Progenitor cell of endocrine pancreas (in vitro differentiated cells): ENCODE data around the gene NOBOX. TPM values are rescaled to one million over a fixed set of nuclear protein-coding genes. Genes with fewer than 3 reads are reported as not detected.
"Not testable (repeated sequence)": the region's sequence is repeated elsewhere in the genome, so short reads cannot be mapped to it uniquely, and the experiment has no call there.

Experiments used
- DNase-seq: peaks from one replicate; pipeline ENCODE4 v3.0.0; 2021; ENCODE audit warnings: low spot score; ENCODE audit not compliant: unreplicated experiment
- H3K27ac Mint-ChIP-seq: 2 replicates; pipeline ENCODE4 v1.8.0; 2021; ENCODE audit warnings: mild to moderate bottlenecking, moderate library complexity, mixed read lengths
- H3K27me3 Mint-ChIP-seq: 2 replicates; pipeline ENCODE4 v1.8.0; 2021; ENCODE audit warnings: mixed read lengths
- H3K36me3 Mint-ChIP-seq: 2 replicates; pipeline ENCODE4 v1.8.0; 2022; ENCODE audit warnings: mixed read lengths; ENCODE audit not compliant: insufficient read depth
- H3K4me1 Mint-ChIP-seq: 2 replicates; pipeline ENCODE4 v1.8.0; 2021; ENCODE audit warnings: low read depth, mixed read lengths
- H3K4me3 Mint-ChIP-seq: 2 replicates; pipeline ENCODE4 v1.8.0; 2021; ENCODE audit warnings: low read depth, mild to moderate bottlenecking, moderate library complexity, mixed read lengths
- H3K9me3 Mint-ChIP-seq: 2 replicates; pipeline ENCODE4 v1.8.0; 2021; ENCODE audit warnings: low read depth, mixed read lengths
- CTCF ChIP-seq: fragments of 200-600 bp; sonication (generic); IDR thresholded peaks from one replicate; pipeline ENCODE4 v1.5.0; 2021; ENCODE audit warnings: antibody characterized with exemption, mild to moderate bottlenecking; ENCODE audit not compliant: unreplicated experiment
- total RNA-seq: library from RNA; stranded (reverse); gene quantifications from 2 replicates; pipeline ENCODE4 v1.2.1, GENCODE V29; 2021

The NOBOX gene
- total RNA-seq, 1 donor from 2014 or later: not detected

GRCh38 chr7:144437370-144438191 lies 34.1 kb upstream of the NOBOX start:
- TF ChIP-seq CTCF: peak; percentile 78
- peaks cover 9% of the 10 kb centered on the region for H3K4me1 Mint-ChIP-seq
- no peaks in the 10 kb centered on the region for H3K9me3 Mint-ChIP-seq
- DNase-seq: peak; percentile 39
- H3K36me3 Mint-ChIP-seq: no peaks in the 10 kb centered on the region
- no peak overlapping the region for H3K4me3 Mint-ChIP-seq
- no peaks in the 10 kb centered on the region for H3K27me3 Mint-ChIP-seq
- no peak overlapping the region for H3K27ac Mint-ChIP-seq

DNA sequence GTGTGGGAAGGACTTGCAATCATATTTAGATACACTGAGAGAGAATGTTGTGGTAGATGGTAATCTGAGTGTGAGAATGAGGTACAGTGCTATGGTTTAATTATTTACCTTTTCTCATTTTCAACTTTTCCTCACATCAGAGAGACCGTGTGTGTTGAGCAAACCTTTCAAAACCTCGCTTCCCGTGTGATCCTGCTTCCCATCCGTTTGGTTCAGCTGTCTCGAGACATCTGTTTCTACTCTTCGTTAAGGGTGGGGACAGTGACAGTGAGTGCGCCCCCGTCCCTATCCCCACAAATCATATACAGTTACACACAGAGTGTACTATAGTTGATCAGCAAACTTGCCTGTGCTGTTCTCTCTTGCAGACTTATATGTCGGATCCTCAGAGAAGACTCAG lies 33.0 kb upstream of the NOBOX start:
- no peak for TF ChIP-seq CTCF

GRCh38 chr7:144428431-144428830 lies 24.9 kb upstream of the NOBOX start:
- peaks cover 29% of the 10 kb centered on the region for H3K9me3 Mint-ChIP-seq
- H3K4me1 Mint-ChIP-seq: no peaks in the 10 kb centered on the region
- TF ChIP-seq CTCF: no peak
- no peak for DNase-seq
- H3K36me3 Mint-ChIP-seq: peaks cover 3% of the 10 kb centered on the region
- H3K4me3 Mint-ChIP-seq: no peak overlapping the region
- no peaks in the 10 kb centered on the region for H3K27me3 Mint-ChIP-seq
- no peak overlapping the region for H3K27ac Mint-ChIP-seq

More for the DNA sequence above, 33.0 kb upstream of the NOBOX start:
- peaks cover 9% of the 10 kb centered on the region for H3K4me1 Mint-ChIP-seq
- H3K36me3 Mint-ChIP-seq: no peaks in the 10 kb centered on the region
- no peak overlapping the region for H3K4me3 Mint-ChIP-seq
- H3K9me3 Mint-ChIP-seq: no peaks in the 10 kb centered on the region
- no peak overlapping the region for H3K27ac Mint-ChIP-seq
- H3K27me3 Mint-ChIP-seq: no peaks in the 10 kb centered on the region
- no peak for DNase-seq

- not testable (repeated sequence) for H3K4me3 Mint-ChIP-seq, H3K36me3 Mint-ChIP-seq, H3K27me3 Mint-ChIP-seq, DNase-seq, H3K4me1 Mint-ChIP-seq, H3K27ac Mint-ChIP-seq
- H3K9me3 Mint-ChIP-seq: peaks cover 29% of the 10 kb centered on the region
These were observed 24.0 kb upstream of the NOBOX start for GRCh38 chr7:144427539-144427938.

- not testable (repeated sequence) for H3K27me3 Mint-ChIP-seq, H3K27ac Mint-ChIP-seq, H3K36me3 Mint-ChIP-seq, H3K4me1 Mint-ChIP-seq, DNase-seq, H3K4me3 Mint-ChIP-seq
- peaks cover 10% of the 10 kb centered on the region for H3K9me3 Mint-ChIP-seq
These were observed 15.4 kb upstream of the NOBOX start for GRCh38 chr7:144418931-144419330.

DNA sequence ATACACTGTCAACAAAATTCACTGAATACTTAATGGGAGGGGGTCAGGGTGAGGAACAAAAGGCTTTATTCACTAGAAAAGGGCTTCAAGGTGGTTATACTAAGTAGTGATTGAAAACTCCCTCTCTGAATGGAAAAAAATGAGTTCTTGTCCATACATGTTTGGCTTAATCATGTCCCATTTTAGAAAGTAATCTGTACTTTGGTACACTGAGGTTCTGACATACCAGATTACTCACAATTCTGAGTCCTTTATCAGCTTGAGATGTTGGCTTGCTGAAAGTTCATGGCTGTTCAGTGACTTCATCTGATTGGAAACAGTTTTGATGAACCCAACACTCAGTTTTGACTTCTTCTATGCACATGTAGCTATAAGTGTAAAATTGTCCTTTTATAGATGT lies 12.8 kb upstream of the NOBOX start:
- no peaks in the 10 kb centered on the region for H3K27me3 Mint-ChIP-seq
- peaks cover 8% of the 10 kb centered on the region for H3K4me1 Mint-ChIP-seq
- peaks cover 10% of the 10 kb centered on the region for H3K9me3 Mint-ChIP-seq
- TF ChIP-seq CTCF: no peak
- H3K27ac Mint-ChIP-seq: peak overlapping the region; percentile 80
- no peak overlapping the region for H3K4me3 Mint-ChIP-seq
- no peak for DNase-seq
- no peaks in the 10 kb centered on the region for H3K36me3 Mint-ChIP-seq
